ENCODE measurements around the gene COL28A1. TPM values are rescaled to one million over a fixed set of nuclear protein-coding genes. Genes with fewer than 3 reads are reported as not detected.
"Not testable (repeated sequence)": the region's sequence is repeated elsewhere in the genome, so short reads cannot be mapped to it uniquely, and the experiment has no call there.

The COL28A1 gene
- total and polyA plus RNA-seq, 7 experiments from 2014 or later, result 0.12 to 0.49 (median 0.38) TPM; not detected in 2

- H3K4me3 Mint-ChIP-seq; CTCF ChIA-PET; H3K27me3 Mint-ChIP-seq; DNase-seq; H3K4me1 ChIP-seq (ENCODE audit: control insufficient read depth in 2 of 2, insufficient read depth in 2 of 2, low read length in 2 of 2); H3K4me1 Mint-ChIP-seq; POLR2A ChIA-PET; H3K27ac Mint-ChIP-seq; H3K4me3 ChIP-seq (ENCODE audit: low read length); H3K36me3 ChIP-seq (ENCODE audit: control insufficient read depth in 2 of 3, insufficient read depth in 3 of 3, low read length in 3 of 3); ATAC-seq; intact Hi-C loops (cut with micrococcal nuclease); H3K27me3 ChIP-seq (ENCODE audit: control insufficient read depth in 2 of 2, insufficient read depth in 2 of 2, low read length in 2 of 2); H3K27ac ChIP-seq (ENCODE audit: low read depth, low read length); H3K9me3 ChIP-seq (ENCODE audit: control insufficient read depth in 2 of 3, low read length in 3 of 3): not testable (repeated sequence)
- peaks cover 0 to 19% (median 5%) of the 10 kb centered on the region in 5 donors for H3K36me3 Mint-ChIP-seq
- H3K9me3 Mint-ChIP-seq, result peaks cover 12 to 34% (median 18%) of the 10 kb centered on the region in 11 donors
Measured at GRCh38 chr7:7388164-7388563, 147.5 kb downstream of the COL28A1 start.

GRCh38 chr7:7385421-7385820, 150.3 kb downstream of the COL28A1 start:
- Mint-ChIP-seq H3K27ac (no peak overlapping the region), H3K4me1 (no peaks in the 10 kb centered on the region), H3K9me3 (peaks cover 0 to 7% (median 0%) of the 10 kb centered on the region in 11 donors), H3K27me3 (peaks cover 0 to 3% (median 0%) of the 10 kb centered on the region in 5 donors), H3K36me3 (no peaks in the 10 kb centered on the region), H3K4me3 (no peak overlapping the region)
- Histone ChIP-seq H3K36me3 (ENCODE audit: control insufficient read depth in 2 of 3, insufficient read depth in 3 of 3, low read length in 3 of 3) (no peaks in the 10 kb centered on the region), H3K4me3 (ENCODE audit: low read length) (no peak overlapping the region), H3K4me1 (ENCODE audit: control insufficient read depth in 2 of 2, insufficient read depth in 2 of 2, low read length in 2 of 2) (no peaks in the 10 kb centered on the region), H3K9me3 (ENCODE audit: control insufficient read depth in 2 of 3, low read length in 3 of 3) (no peaks in the 10 kb centered on the region), H3K27me3 (ENCODE audit: control insufficient read depth in 2 of 2, insufficient read depth in 2 of 2, low read length in 2 of 2) (no peaks in the 10 kb centered on the region), H3K27ac (ENCODE audit: low read depth, low read length) (no peak overlapping the region)
- intact Hi-C loops (cut with micrococcal nuclease), result no loop called here
- DNase-seq (no peak), ATAC-seq (no peak)
- ChIA-PET POLR2A (no interaction called here), CTCF (interaction anchor here (0.5 kb wide), 1 partner anchor 26 kb away, joined by 4 read pairs; no protein-coding TSS in a partner anchor)

DNA sequence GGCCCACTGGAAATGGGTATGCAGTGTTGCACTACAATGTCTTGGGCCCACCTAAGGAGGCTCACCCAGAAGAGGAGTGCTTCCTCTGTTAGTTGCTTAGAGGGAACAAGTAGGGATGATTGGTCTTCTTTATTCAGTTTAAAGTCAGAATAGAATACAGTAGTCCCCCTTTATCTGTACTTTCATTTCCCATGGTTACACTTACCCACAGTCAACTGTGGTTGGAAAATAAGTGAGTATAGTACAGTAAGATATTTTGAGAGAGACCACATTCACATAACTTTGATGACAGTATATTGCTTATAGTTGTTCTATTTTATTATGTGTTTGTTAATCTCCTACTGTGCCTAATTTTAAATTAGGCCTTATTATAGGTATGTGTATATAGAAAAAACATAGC, 151.4 kb downstream of the COL28A1 start:
- intact Hi-C loops (cut with micrococcal nuclease), result no loop called here
- H3K4me3 ChIP-seq (ENCODE audit: low read length), result no peak overlapping the region
- CTCF ChIA-PET, result no interaction called here
- no peaks in the 10 kb centered on the region for H3K27me3 Mint-ChIP-seq
- no peaks in the 10 kb centered on the region for H3K36me3 Mint-ChIP-seq
- POLR2A ChIA-PET, result no interaction called here
- no peak for ATAC-seq
- DNase-seq, result no peak
- H3K36me3 ChIP-seq (ENCODE audit: control insufficient read depth in 2 of 3, insufficient read depth in 3 of 3, low read length in 3 of 3), result no peaks in the 10 kb centered on the region
- no peaks in the 10 kb centered on the region for H3K4me1 Mint-ChIP-seq
- H3K27ac ChIP-seq (ENCODE audit: low read depth, low read length), result no peak overlapping the region
- H3K27ac Mint-ChIP-seq, result peak overlapping the region in 2 of 9 donors; percentile 3 to 47
- H3K9me3 Mint-ChIP-seq, result peaks cover 0 to 3% (median 0%) of the 10 kb centered on the region in 11 donors
- no peaks in the 10 kb centered on the region for H3K4me1 ChIP-seq (ENCODE audit: control insufficient read depth in 2 of 2, insufficient read depth in 2 of 2, low read length in 2 of 2)
- no peak overlapping the region for H3K4me3 Mint-ChIP-seq
- H3K27me3 ChIP-seq (ENCODE audit: control insufficient read depth in 2 of 2, insufficient read depth in 2 of 2, low read length in 2 of 2), result no peaks in the 10 kb centered on the region
- no peaks in the 10 kb centered on the region for H3K9me3 ChIP-seq (ENCODE audit: control insufficient read depth in 2 of 3, low read length in 3 of 3)

- CTCF ChIA-PET, result no interaction called here
Measured at GRCh38 chr7:7375538-7375937, 160.1 kb downstream of the COL28A1 start.

DNA sequence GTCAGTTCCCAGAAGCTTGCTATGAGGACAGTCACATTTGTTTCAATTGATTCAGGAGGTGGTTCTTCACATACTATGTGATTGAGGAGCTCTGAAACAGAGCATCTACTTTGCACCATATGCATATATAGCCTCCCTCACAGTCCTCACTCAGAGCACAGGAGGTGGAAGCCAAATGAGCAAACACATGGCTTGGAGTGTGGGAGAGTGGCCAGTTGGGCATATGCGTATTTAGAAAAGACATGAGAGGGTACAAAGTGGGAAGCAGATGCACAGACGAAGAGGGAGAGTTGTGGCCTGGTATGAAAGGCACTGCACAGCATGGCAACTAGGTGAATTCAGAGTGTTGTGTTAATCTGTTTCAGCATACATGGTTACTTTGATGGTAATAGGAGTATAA, 165.6 kb downstream of the COL28A1 start:
- no peak overlapping the region for H3K27ac ChIP-seq (ENCODE audit: low read depth, low read length)
- POLR2A ChIA-PET, result no interaction called here
- Mint-ChIP-seq H3K36me3 (no peaks in the 10 kb centered on the region), H3K27me3 (no peaks in the 10 kb centered on the region), H3K4me1 (no peaks in the 10 kb centered on the region), H3K27ac (no peak overlapping the region), H3K9me3 (no peaks in the 10 kb centered on the region), H3K4me3 (no peak overlapping the region)
- intact Hi-C loops (cut with micrococcal nuclease), result no loop called here
- H3K4me1 ChIP-seq (ENCODE audit: control insufficient read depth in 2 of 2, insufficient read depth in 2 of 2, low read length in 2 of 2), result no peaks in the 10 kb centered on the region
- no peaks in the 10 kb centered on the region for H3K27me3 ChIP-seq (ENCODE audit: control insufficient read depth in 2 of 2, insufficient read depth in 2 of 2, low read length in 2 of 2)
- DNase-seq (no peak), ATAC-seq (no peak)
- H3K36me3 ChIP-seq (ENCODE audit: control insufficient read depth in 2 of 3, insufficient read depth in 3 of 3, low read length in 3 of 3), result no peaks in the 10 kb centered on the region
- H3K9me3 ChIP-seq (ENCODE audit: control insufficient read depth in 2 of 3, low read length in 3 of 3), result no peaks in the 10 kb centered on the region
- CTCF ChIA-PET, result no interaction called here
- H3K4me3 ChIP-seq (ENCODE audit: low read length), result no peak overlapping the region

More at GRCh38 chr7:7375538-7375937, 160.1 kb downstream of the COL28A1 start:
- Histone ChIP-seq H3K9me3 (ENCODE audit: control insufficient read depth in 2 of 3, low read length in 3 of 3) (no peaks in the 10 kb centered on the region), H3K27me3 (ENCODE audit: control insufficient read depth in 2 of 2, insufficient read depth in 2 of 2, low read length in 2 of 2) (no peaks in the 10 kb centered on the region), H3K4me1 (ENCODE audit: control insufficient read depth in 2 of 2, insufficient read depth in 2 of 2, low read length in 2 of 2) (no peaks in the 10 kb centered on the region), H3K36me3 (ENCODE audit: control insufficient read depth in 2 of 3, insufficient read depth in 3 of 3, low read length in 3 of 3) (no peaks in the 10 kb centered on the region), H3K4me3 (ENCODE audit: low read length) (no peak overlapping the region), H3K27ac (ENCODE audit: low read depth, low read length) (no peak overlapping the region)
- Mint-ChIP-seq H3K27me3 (peaks cover 0 to 3% (median 0%) of the 10 kb centered on the region in 5 donors), H3K27ac (peak overlapping the region in 1 of 9 donors; percentile 3), H3K9me3 (peaks cover 0 to 1% (median 0%) of the 10 kb centered on the region in 11 donors), H3K36me3 (no peaks in the 10 kb centered on the region), H3K4me3 (no peak overlapping the region), H3K4me1 (peaks cover 0 to 1% (median 0%) of the 10 kb centered on the region in 7 donors)
- POLR2A ChIA-PET, result interaction anchor here (0.7 kb wide), 1 partner anchor 646 kb away, joined by 6 read pairs; no protein-coding TSS in a partner anchor
- DNase-seq (no peak), ATAC-seq (no peak)
- intact Hi-C loops (cut with micrococcal nuclease), result no loop called here

- no peaks in the 10 kb centered on the region for H3K9me3 ChIP-seq (ENCODE audit: control insufficient read depth in 2 of 3, low read length in 3 of 3)
- peaks cover 0 to under 1% (median 0%) of the 10 kb centered on the region in 11 donors for H3K9me3 Mint-ChIP-seq
- no peak for DNase-seq
- no peaks in the 10 kb centered on the region for H3K36me3 Mint-ChIP-seq
- H3K27ac Mint-ChIP-seq, result no peak overlapping the region
- ATAC-seq, result no peak
- H3K4me1 ChIP-seq (ENCODE audit: control insufficient read depth in 2 of 2, insufficient read depth in 2 of 2, low read length in 2 of 2), result no peaks in the 10 kb centered on the region
- no peaks in the 10 kb centered on the region for H3K27me3 Mint-ChIP-seq
- H3K27me3 ChIP-seq (ENCODE audit: control insufficient read depth in 2 of 2, insufficient read depth in 2 of 2, low read length in 2 of 2), result no peaks in the 10 kb centered on the region
- POLR2A ChIA-PET, result no interaction called here
- intact Hi-C loops (cut with micrococcal nuclease), result no loop called here
- no peaks in the 10 kb centered on the region for H3K4me1 Mint-ChIP-seq
- no peaks in the 10 kb centered on the region for H3K36me3 ChIP-seq (ENCODE audit: control insufficient read depth in 2 of 3, insufficient read depth in 3 of 3, low read length in 3 of 3)
- H3K27ac ChIP-seq (ENCODE audit: low read depth, low read length), result no peak overlapping the region
- CTCF ChIA-PET, result interaction anchor here (0.6 kb wide), 1 partner anchor 173 kb away, joined by 5 read pairs; no protein-coding TSS in a partner anchor
- H3K4me3 Mint-ChIP-seq, result no peak overlapping the region
- H3K4me3 ChIP-seq (ENCODE audit: low read length), result no peak overlapping the region
Measured at GRCh38 chr7:7369134-7369533, 166.5 kb downstream of the COL28A1 start.

- H3K4me1 Mint-ChIP-seq, result no peaks in the 10 kb centered on the region
- Histone ChIP-seq H3K36me3 (ENCODE audit: control insufficient read depth in 2 of 3, insufficient read depth in 3 of 3, low read length in 3 of 3) (no peaks in the 10 kb centered on the region), H3K4me1 (ENCODE audit: control insufficient read depth in 2 of 2, insufficient read depth in 2 of 2, low read length in 2 of 2) (no peaks in the 10 kb centered on the region), H3K4me3 (ENCODE audit: low read length) (no peak overlapping the region), H3K27me3 (ENCODE audit: control insufficient read depth in 2 of 2, insufficient read depth in 2 of 2, low read length in 2 of 2) (no peaks in the 10 kb centered on the region), H3K9me3 (ENCODE audit: control insufficient read depth in 2 of 3, low read length in 3 of 3) (no peaks in the 10 kb centered on the region), H3K27ac (ENCODE audit: low read depth, low read length) (no peak overlapping the region)
- CTCF ChIA-PET, result no interaction called here
- DNase-seq (no peak), ATAC-seq (no peak)
- no peak overlapping the region for H3K27ac Mint-ChIP-seq
- intact Hi-C loops (cut with micrococcal nuclease), result no loop called here
- peaks cover 0 to 3% (median 0%) of the 10 kb centered on the region in 5 donors for H3K36me3 Mint-ChIP-seq
- H3K27me3 Mint-ChIP-seq, result peaks cover 0 to 10% (median 5%) of the 10 kb centered on the region in 5 donors
- no peak overlapping the region for H3K4me3 Mint-ChIP-seq
- POLR2A ChIA-PET, result no interaction called here
- peaks cover 0 to 6% (median 0%) of the 10 kb centered on the region in 11 donors for H3K9me3 Mint-ChIP-seq
Measured at GRCh38 chr7:7354674-7355073, 181.0 kb downstream of the COL28A1 start.

Data from naive thymus-derived CD4-positive, alpha-beta T cell (primary cell).